ENCODE results near the gene ZNF99.
"Not testable (repeated sequence)": the region's sequence is repeated elsewhere in the genome, so short reads cannot be mapped to it uniquely, and the experiment has no call there.

ZNF99 gene

DNA sequence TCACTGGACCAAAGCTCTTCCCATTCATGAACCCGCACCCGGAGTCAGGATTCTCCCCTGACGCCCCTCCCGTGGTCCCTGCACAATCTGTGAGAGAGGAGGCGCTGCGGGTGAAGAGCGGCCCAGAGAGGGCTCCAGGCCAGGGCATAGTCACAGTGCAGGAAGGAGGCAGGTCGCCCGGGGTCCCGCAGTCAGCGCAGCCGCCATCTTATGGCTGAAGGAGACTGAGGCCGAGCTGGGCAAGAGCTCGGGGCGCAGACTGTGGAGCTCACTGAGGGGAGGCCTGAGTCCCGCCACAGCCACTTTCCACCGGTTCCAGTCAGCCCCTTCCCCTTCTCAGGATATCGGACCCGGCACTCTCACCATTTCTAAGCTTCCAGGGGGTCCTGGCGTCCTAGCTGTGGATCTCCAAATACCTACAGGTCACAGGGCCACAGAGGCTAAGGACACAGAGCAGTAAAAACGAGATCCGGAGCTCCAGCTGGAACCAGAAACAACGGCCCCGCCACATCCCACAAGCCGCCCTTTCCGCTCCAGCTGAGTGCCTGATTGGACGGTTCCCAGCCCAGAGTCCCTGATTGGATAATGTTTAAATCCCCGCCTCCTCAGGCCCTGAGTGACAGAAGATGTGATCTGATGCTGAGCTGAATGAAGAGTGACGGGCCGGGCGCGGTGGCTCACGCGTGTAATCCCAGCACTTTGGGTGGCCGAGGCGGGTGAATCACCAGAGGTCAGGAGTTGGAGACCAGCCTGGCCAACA is at the start of gene ZNF99:
TSS of gene ZNF99 (minus strand) at position 501 of the 760 bp plus-strand sequence. CDS start at position 366, 135 bp downstream.
- peak; percentile 85 for DNase-seq (ENCODE audit: low spot score)

DNA sequence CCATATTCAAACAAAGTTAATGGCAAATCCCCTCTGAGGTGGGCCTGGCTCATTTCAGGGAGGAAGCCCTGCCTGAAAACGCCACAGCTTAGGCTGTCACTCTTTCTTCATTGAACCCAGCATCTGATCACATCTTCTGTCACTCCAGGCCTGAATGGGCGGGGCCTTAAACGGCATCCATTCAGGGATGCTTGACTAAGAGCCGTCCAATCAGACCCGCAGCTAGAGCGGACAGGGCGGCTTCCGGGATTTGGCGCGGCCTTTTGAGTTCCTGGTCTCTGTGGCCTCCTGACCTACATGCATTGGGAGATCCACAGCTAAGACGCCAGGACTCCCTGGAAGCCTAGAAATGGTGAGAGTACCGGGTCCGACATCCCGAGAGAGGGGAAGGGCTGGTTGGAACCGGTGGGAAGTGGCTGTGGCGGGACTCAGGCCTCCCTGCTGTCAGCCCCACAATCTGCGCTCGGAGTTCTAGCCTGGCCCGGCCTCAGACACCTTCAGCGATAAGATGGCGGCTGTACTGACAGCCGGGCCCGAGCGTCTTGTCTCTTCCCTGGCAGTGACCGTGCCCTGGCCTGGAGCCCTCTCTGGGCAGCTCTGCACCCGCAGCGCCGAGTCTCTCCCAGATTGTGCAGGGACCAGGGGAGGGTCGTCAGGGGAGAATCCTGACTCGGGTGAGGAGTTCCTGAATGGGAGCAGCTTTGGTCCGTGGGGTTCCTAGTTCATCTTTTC is 48.2 kb upstream of the ZNF99 start, which contains the start of gene ZNF723:
TSS of gene ZNF723 (plus strand) at position 261 of the 732 bp plus-strand sequence. CDS start at position 350, 89 bp downstream.
- no peak for DNase-seq (ENCODE audit: low spot score)

DNA sequence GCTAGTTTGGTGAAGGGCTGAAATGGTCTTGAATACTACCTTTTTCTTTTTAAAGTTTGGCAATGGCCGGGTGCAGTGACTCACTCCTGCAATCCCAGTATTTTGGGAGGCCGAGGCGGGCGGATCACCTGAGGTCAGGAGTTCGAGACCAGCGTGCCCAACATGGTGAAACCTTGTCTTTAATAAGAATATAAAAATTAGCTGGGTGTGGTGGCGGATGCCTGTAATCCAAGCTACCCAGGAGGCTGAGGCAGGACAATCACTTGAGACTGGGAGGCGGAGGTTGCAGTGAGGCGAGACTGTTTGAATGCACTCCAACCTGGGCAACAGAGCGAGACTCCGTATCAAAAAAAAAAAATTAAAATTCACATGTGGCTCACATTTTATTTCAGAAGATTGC is 47.3 kb upstream of the ZNF99 start:
- DNase-seq (ENCODE audit: low spot score) = no peak

DNA sequence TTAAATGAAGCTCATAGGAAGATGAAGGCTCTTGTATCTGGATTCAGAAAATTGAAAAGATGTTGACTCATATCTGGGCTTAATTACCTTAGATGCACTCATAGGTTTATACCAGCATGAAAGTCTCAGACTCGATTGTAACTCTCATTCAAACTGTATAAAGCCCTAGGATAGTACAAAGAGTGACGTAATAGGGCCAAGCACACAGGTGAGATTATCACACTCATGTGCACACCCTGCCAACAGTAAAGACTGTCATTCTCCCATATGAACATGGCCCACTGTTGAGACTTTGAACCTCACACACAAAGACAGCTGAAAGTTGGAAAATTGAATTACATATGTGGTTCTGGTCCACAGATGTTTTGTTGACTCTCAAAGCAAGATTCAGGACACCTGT is 30.2 kb upstream of the ZNF99 start:
- no peak for DNase-seq (ENCODE audit: low spot score)

- DNase-seq (ENCODE audit: low spot score) = no peak
These were observed 23.3 kb upstream of the ZNF99 start for GRCh38 chr19:22807061-22807835.

GRCh38 chr19:22806418-22806817 is 22.5 kb upstream of the ZNF99 start:
- no peak for DNase-seq (ENCODE audit: low spot score)

- DNase-seq (ENCODE audit: low spot score) = no peak
These were observed 13.1 kb upstream of the ZNF99 start for GRCh38 chr19:22797040-22797439.

DNA sequence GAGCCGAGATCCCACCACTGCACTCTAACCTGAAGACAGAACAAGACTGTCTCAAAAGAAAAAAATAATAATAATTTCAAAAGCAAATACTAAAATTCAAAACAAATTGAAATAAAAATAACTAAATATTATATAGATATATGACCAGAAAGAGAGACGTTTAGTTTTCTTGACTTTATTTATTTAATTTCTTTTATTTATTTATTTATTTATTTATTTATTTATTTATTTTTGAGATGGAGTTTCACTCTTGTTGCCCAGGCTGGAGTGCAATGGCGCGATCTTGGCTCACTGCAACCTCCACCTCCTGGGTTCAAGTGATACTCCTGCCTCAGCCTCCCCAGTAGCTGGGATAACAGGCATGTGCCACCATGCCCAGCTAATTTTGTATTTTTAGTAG is 8.9 kb upstream of the ZNF99 start:
- not testable (repeated sequence) for DNase-seq (ENCODE audit: low spot score)

GRCh38 chr19:22735911-22736645 is 47.9 kb downstream of the ZNF99 start:
- DNase-seq (ENCODE audit: low spot score) = no peak

DNA sequence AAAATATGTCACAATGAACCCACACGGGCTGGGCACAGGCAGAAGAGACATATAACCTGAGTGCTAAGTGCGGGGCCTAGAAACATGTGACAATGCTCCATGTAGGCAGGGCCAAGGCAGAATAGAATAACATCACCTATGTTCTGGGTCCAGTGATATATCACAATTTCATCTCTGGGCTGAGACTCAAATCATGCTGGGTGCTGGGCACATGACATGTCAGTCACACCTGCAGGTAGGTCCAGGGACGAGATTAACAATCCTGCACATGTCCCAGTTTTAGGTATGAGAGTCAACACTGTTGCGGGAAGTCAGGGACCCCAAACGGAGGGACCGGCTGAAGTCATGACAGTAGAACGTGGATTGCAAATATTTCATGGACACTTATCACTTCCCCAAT is 50.3 kb downstream of the ZNF99 start:
- DNase-seq (ENCODE audit: low spot score) = no peak

DNA sequence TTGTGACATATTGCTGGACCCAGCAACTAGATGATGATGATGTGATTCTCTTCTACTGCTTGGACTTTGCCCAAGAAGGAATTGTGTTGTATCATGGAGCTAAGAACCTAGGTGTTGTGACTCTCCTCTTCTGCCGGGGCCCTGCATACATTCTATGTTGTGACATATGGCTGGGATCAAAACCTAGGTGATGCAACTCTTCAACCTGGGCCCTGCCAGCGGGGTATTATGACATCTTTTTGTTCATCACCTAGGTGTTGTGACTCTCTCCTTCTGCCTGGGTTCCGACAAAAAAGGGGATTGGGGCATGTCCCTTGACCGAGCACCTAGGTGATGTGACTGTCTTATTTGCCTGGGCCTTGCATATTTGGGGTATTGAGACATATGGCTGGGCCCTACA is 55.7 kb downstream of the ZNF99 start:
- DNase-seq (ENCODE audit: low spot score) = not testable (repeated sequence)

GRCh38 chr19:22721533-22721932 is 62.4 kb downstream of the ZNF99 start:
- not testable (repeated sequence) for DNase-seq (ENCODE audit: low spot score)

DNA sequence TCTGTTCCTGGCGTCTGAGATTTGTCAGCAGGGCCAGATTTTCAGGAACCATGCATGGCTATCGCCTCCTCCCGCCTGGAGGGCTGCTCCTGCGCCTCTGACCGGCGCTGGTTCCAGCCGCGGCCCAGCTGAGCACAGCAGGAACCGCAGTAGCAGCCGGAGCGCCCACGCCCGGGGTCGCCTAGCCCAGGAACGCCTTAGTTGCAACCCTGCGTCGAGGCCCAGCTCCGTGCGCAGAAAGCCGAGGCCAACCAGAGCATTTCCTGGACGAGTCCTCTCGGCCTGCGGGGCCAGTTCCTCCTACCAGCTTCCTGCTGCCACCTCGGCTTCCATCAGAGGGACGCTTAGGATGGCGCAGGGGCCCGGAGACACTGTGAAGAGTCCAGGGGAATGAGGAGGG is 75.0 kb downstream of the ZNF99 start:
- DNase-seq (ENCODE audit: low spot score) = no peak

DNA sequence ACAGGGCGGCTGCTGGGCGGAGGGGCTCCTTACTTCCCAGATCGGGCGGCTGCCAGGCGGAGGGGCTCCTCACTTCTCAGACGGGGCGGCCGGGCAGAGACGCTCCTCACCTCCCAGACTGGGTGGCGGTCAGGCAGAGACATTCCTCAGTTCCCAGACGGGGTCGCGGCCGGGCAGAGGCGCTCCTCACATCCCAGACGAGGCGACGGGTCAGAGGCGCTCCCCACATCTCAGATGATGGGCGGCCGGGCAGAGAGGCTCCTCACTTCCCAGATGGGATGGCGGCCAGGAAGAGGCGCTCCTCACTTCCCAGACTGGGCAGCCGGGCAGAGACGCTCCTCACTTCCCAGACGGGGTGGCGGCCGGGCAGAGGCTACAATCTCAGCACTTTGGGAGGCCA is 80.9 kb downstream of the ZNF99 start:
- DNase-seq (ENCODE audit: low spot score) = not testable (repeated sequence)

DNA sequence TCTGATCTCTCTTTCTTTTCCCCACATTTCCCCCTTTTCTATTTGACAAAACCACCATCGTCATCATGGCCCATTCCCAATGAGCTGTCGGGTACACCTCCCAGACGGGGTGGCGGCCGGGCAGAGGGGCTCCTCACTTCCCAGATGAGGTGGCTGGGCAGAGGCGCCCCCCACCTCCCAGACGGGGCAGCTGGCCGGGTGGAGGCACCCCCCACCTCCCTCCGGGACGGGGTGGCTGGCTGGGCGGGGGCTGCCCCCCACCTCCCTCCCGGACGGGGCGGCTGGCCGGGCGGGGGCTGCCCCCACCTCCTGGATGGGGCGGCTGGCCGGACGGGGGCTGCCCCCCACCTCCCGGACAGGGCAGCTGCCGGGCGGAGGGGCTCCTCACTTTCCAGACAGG is 81.3 kb downstream of the ZNF99 start:
- not testable (repeated sequence) for DNase-seq (ENCODE audit: low spot score)

Data from Ammon's horn (tissue), 1 donor.